ENCODE results near the gene BMPR1B. TPM values are rescaled to one million over a fixed set of nuclear protein-coding genes. Genes with fewer than 3 reads are reported as not detected.

Gene BMPR1B
- total RNA-seq, 1 donor from 2014 or later = 9.3 TPM

GRCh38 chr4:94939791-94940519, 182.2 kb downstream of the BMPR1B start:
- TF ChIP-seq, protein P1, sequence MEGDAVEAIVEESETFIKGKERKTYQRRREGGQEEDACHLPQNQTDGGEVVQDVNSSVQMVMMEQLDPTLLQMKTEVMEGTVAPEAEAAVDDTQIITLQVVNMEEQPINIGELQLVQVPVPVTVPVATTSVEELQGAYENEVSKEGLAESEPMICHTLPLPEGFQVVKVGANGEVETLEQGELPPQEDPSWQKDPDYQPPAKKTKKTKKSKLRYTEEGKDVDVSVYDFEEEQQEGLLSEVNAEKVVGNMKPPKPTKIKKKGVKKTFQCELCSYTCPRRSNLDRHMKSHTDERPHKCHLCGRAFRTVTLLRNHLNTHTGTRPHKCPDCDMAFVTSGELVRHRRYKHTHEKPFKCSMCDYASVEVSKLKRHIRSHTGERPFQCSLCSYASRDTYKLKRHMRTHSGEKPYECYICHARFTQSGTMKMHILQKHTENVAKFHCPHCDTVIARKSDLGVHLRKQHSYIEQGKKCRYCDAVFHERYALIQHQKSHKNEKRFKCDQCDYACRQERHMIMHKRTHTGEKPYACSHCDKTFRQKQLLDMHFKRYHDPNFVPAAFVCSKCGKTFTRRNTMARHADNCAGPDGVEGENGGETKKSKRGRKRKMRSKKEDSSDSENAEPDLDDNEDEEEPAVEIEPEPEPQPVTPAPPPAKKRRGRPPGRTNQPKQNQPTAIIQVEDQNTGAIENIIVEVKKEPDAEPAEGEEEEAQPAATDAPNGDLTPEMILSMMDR (conservative IDR thresholded peaks at IDR 0.05) = no peak
- H3K4me1 Mint-ChIP-seq (ENCODE audit: unreplicated experiment) = peaks cover 12% of the 10 kb centered on the region
- no peak overlapping the region for H3K4me3 Mint-ChIP-seq
- peaks cover 3% of the 10 kb centered on the region for H3K27me3 Mint-ChIP-seq
- H3K9me3 Mint-ChIP-seq = no peaks in the 10 kb centered on the region
- H3K36me3 Mint-ChIP-seq = peaks cover 3% of the 10 kb centered on the region
- DNase-seq (ENCODE audit: extremely low spot score, unreplicated experiment) = no peak
- H3K27ac Mint-ChIP-seq = no peak overlapping the region

GRCh38 chr4:94940520-94940908, 182.8 kb downstream of the BMPR1B start:
- H3K27ac Mint-ChIP-seq = no peak overlapping the region
- H3K9me3 Mint-ChIP-seq = no peaks in the 10 kb centered on the region
- no peak for DNase-seq (ENCODE audit: extremely low spot score, unreplicated experiment)
- H3K4me3 Mint-ChIP-seq = no peak overlapping the region
- TF ChIP-seq, protein P1 (conservative IDR thresholded peaks at IDR 0.05) = no peak
- peaks cover 3% of the 10 kb centered on the region for H3K27me3 Mint-ChIP-seq
- peaks cover 3% of the 10 kb centered on the region for H3K36me3 Mint-ChIP-seq
- peaks cover 12% of the 10 kb centered on the region for H3K4me1 Mint-ChIP-seq (ENCODE audit: unreplicated experiment)

DNA sequence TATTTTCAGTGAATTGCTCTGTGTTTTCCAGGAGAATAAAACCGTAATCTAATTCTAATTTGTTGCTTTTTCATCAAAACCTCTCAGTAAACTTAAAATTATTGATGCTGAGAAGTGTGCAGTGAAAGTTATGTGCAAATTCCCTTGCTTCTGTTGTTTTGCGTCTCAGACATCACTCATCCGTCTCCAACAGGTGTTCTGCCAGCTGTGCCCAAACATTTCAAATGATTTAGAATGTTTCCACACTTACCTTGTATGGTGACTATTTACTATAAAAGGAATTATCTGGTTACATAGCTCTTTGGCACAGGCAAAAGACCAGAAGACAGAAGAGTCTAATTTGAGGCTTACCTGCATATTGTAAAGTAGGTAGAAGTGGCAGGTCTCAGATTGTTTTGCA, 184.0 kb downstream of the BMPR1B start:
- H3K9me3 Mint-ChIP-seq = no peaks in the 10 kb centered on the region
- H3K27me3 Mint-ChIP-seq = peaks cover 3% of the 10 kb centered on the region
- TF ChIP-seq, protein P1 (conservative IDR thresholded peaks at IDR 0.05) = no peak
- no peak overlapping the region for H3K27ac Mint-ChIP-seq
- peaks cover 3% of the 10 kb centered on the region for H3K36me3 Mint-ChIP-seq
- H3K4me1 Mint-ChIP-seq (ENCODE audit: unreplicated experiment) = peaks cover 6% of the 10 kb centered on the region
- H3K4me3 Mint-ChIP-seq = no peak overlapping the region
- DNase-seq (ENCODE audit: extremely low spot score, unreplicated experiment) = no peak

- no peak for DNase-seq (ENCODE audit: extremely low spot score, unreplicated experiment)
- H3K4me3 Mint-ChIP-seq = no peak overlapping the region
- no peaks in the 10 kb centered on the region for H3K36me3 Mint-ChIP-seq
- peaks cover 6% of the 10 kb centered on the region for H3K4me1 Mint-ChIP-seq (ENCODE audit: unreplicated experiment)
- no peaks in the 10 kb centered on the region for H3K27me3 Mint-ChIP-seq
- H3K9me3 Mint-ChIP-seq = no peaks in the 10 kb centered on the region
- TF ChIP-seq, protein P1 (conservative IDR thresholded peaks at IDR 0.05) = no peak
- H3K27ac Mint-ChIP-seq = no peak overlapping the region
These were observed 187.0 kb downstream of the BMPR1B start for GRCh38 chr4:94944726-94945125.

DNA sequence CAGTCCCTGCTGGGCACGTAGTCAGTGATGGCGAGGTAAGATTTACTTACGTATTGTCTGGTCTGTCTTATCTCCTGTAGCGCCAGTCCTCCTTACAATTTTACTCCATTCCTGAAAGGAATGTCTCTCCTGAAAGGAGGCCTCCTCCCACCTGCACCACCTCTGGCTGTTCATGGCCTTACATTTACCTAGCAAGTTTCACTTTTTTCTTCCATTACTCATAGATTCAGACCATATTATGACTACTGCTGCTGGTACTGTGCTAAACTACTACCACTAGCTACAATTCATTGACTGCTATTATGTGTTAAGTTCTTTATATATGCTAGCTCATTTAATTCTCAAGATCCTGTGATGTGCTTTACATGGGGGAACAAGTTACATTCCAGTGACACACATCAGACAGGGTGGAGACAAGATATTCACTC, 189.9 kb downstream of the BMPR1B start:
- Mint-ChIP-seq H3K27ac (peak overlapping the region; percentile 59), H3K27me3 (no peaks in the 10 kb centered on the region), H3K4me1 (ENCODE audit: unreplicated experiment) (peaks cover 6% of the 10 kb centered on the region), H3K9me3 (no peaks in the 10 kb centered on the region), H3K36me3 (no peaks in the 10 kb centered on the region), H3K4me3 (no peak overlapping the region)
- no peak for DNase-seq (ENCODE audit: extremely low spot score, unreplicated experiment)
- TF ChIP-seq, protein P1 (conservative IDR thresholded peaks at IDR 0.05) = no peak
